ENCODE measurements around the gene PRR7.

DNA sequence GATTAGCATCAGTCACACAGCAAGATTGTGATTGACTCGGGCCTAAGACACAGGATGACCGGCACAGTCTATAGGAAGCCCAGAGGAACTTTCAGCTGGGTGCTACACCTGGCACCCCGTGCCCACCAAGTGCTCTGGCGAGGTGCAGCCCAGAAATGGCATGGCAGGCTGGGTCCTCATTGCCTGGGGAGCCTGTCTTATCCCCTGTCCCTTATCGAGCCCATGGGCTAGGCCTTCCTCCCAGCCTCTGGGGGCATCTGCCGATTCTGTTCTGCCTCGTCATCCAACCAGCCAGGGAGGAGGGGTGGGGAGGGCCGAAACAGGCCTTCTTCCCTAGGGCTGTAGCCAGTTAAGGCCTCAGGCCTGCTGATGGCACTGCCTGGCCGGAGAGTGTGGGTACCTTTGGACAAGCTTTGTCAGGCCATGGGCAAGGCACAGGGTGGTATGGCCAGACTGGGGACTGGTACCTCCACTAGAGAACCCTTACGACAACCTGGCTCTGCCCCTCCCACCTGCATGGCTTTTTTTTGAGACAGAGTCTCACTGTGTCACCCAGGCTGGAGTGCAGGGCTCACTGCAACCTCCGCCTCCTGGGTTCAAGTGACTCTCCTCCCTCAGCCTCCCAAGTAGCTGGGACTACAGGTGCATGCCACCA is 18.6 kb upstream of the PRR7 start:
- TF ChIP-seq, protein P1, sequence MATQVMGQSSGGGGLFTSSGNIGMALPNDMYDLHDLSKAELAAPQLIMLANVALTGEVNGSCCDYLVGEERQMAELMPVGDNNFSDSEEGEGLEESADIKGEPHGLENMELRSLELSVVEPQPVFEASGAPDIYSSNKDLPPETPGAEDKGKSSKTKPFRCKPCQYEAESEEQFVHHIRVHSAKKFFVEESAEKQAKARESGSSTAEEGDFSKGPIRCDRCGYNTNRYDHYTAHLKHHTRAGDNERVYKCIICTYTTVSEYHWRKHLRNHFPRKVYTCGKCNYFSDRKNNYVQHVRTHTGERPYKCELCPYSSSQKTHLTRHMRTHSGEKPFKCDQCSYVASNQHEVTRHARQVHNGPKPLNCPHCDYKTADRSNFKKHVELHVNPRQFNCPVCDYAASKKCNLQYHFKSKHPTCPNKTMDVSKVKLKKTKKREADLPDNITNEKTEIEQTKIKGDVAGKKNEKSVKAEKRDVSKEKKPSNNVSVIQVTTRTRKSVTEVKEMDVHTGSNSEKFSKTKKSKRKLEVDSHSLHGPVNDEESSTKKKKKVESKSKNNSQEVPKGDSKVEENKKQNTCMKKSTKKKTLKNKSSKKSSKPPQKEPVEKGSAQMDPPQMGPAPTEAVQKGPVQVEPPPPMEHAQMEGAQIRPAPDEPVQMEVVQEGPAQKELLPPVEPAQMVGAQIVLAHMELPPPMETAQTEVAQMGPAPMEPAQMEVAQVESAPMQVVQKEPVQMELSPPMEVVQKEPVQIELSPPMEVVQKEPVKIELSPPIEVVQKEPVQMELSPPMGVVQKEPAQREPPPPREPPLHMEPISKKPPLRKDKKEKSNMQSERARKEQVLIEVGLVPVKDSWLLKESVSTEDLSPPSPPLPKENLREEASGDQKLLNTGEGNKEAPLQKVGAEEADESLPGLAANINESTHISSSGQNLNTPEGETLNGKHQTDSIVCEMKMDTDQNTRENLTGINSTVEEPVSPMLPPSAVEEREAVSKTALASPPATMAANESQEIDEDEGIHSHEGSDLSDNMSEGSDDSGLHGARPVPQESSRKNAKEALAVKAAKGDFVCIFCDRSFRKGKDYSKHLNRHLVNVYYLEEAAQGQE (IDR thresholded peaks at IDR 0.05; ENCODE audit: insufficient read depth in 1 of 2, low read depth in 2 of 2, low read length in 1 of 2): no peak
- TF ChIP-seq, protein P2, sequence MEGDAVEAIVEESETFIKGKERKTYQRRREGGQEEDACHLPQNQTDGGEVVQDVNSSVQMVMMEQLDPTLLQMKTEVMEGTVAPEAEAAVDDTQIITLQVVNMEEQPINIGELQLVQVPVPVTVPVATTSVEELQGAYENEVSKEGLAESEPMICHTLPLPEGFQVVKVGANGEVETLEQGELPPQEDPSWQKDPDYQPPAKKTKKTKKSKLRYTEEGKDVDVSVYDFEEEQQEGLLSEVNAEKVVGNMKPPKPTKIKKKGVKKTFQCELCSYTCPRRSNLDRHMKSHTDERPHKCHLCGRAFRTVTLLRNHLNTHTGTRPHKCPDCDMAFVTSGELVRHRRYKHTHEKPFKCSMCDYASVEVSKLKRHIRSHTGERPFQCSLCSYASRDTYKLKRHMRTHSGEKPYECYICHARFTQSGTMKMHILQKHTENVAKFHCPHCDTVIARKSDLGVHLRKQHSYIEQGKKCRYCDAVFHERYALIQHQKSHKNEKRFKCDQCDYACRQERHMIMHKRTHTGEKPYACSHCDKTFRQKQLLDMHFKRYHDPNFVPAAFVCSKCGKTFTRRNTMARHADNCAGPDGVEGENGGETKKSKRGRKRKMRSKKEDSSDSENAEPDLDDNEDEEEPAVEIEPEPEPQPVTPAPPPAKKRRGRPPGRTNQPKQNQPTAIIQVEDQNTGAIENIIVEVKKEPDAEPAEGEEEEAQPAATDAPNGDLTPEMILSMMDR (IDR thresholded peaks at IDR 0.05): no peak
- TF ChIP-seq POLR2AphosphoS5 (IDR thresholded peaks at IDR 0.05; ENCODE audit: low read depth, low read length): no peak
- TF ChIP-seq TCF7L2 (IDR thresholded peaks at IDR 0.05; ENCODE audit: low read depth, low read length): no peak
- TF ChIP-seq SIN3A (IDR thresholded peaks at IDR 0.05; ENCODE audit: borderline replicate concordance, insufficient read depth, low read depth, low read length): no peak

Measured in Panc1 (cell line).